GM19238 (cell line): ENCODE data around the gene CTIF.

Experiments used
- DNase-seq: peaks from one replicate; pipeline ENCODE4 v3.0.0; 2011; ENCODE audit warnings: low spot score; ENCODE audit not compliant: insufficient read length

The CTIF gene

DNA sequence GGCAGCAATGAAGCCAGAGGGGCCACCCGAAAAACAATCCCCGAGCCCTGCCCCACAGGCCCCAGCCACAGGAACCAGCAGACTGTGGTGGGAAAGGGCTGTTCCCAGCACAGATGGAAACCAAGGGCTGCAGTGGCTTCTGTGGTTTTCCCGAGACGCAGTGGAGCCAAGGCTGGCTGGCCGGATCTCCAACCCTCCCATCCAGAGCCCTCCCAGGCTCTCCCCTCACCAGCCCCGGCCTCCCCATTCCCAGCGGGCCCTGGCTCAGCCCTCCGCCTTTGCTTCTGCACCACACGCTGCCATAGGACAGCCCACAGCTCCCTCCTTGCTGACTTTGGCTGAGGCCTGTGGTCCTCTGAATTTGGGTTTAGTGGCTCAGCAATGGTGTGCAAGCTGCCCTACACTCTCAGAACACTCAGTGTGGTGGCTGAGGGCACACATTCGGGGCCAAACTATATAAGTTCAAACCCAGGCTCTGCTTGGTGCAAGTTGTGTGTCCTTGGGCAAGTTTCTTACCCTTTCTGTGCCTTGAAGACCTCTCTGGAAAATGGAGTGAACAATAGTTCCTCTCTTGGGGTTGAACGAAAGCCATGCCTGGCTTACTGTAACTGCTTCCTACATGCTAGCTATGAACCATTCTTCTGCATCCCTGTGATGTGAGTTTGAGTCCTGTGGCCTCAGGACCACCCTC is 211.8 kb downstream of the CTIF start:
- no peak for DNase-seq

DNA sequence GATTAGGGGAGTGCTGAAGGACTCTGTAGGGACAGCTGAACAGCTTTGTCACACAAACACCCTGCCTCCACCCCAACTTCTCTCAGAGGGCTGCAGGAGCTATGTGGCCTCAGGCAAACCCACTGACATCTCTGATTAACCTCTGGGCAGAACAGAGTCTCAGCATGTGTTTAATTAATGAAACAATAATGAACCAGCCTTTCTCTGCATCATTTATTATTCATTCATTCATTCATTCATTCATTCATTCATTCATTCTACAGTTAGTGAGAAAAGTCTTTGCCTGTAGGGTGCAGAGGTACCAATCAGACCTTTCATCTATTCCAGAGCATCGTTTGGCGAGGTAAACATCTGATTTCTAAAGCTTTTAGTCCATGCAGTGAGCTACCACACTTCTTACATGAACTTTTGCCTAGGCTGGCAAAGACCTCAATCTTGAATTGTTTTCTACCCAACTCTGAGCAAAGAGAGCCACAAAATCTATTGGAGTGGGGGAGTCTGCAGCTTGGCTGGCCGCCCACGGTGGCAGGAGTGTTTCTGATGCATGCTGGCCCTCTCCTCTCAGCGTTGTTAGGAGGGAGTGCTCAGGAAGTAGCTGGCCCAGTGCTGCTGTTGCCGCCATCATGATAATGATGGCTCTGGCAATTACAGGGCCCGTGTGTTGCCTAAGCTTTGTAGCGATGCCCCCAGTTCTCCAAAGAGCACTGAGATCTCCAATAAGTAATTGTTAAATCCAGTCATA is 213.1 kb downstream of the CTIF start:
- DNase-seq: no peak

DNA sequence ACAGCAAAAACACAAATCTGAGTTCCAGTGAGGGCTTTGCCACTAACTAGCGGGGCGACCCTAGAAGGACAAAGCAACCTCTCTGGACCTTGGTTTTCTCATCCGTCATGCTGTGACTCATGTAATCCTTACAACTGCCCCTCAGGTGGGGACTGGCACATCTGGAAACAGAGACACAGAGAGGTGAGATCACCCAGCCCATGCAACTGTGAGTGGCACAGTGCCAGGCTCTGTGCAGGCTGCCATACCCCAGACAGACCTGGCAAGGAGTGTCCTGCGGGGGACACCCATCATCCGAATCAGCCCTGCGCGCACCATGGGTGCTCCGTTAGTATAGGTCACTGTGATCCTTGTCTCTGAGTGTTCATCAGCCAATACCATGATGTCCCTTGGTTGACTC is 213.6 kb downstream of the CTIF start:
- no peak for DNase-seq

DNA sequence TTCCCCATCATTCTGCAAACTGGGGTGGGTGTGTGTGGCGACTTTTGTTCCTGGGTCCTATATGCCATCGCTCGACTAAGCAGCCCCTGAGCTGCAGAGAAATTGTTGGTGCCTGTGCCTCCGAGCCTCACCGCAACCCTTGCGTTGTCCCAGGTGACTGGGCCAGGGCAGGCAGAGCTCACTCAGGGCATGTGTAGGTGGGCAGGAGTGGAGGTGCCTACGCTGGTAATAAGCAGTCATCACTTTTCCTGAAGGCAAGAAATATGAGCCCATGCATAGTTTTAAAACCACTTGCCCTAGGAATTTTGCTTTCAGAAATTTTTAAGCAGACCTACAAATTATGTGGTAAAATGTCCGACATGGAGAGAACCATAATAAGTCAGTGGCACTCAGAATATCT is 214.1 kb downstream of the CTIF start:
- DNase-seq: no peak

DNA sequence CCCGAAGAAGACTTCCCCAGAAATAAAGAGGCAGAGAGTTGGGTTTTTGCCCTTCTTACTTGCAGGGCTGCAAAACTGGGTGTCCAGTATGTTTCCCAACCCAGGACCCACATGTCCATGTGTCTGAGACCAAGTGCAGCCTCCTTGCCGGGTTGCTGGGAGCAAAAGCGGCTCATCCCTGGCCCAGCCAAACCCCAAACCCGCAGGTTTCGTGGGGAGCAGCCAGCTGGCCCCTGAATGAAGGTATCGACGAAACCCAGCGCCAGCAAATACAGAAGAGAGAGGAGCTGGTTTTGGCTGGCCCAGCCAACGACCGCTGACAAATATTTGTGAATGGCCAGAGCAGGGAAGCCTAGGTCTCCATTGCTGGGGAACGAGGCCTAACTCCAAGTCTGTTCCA is 214.9 kb downstream of the CTIF start:
- no peak for DNase-seq

DNA sequence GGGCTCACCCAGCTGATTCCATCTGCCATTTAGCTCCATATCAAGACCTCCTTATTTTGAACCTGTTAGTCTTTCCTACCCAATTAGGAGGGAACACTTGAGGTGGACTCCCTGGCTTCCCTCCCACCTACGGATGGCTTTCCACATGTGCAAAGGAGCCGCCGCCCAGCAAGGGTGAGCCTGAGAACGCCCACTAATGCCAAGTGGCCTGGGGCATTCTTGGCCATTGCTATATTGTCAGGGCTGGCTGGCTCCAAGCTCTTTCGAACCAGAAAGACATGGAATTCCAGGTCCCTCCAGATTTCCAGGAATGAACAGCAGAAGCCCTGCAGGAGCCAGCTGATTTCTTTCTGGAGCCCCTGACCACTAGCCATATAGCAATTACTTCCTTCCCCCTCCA is 215.7 kb downstream of the CTIF start:
- no peak for DNase-seq

DNA sequence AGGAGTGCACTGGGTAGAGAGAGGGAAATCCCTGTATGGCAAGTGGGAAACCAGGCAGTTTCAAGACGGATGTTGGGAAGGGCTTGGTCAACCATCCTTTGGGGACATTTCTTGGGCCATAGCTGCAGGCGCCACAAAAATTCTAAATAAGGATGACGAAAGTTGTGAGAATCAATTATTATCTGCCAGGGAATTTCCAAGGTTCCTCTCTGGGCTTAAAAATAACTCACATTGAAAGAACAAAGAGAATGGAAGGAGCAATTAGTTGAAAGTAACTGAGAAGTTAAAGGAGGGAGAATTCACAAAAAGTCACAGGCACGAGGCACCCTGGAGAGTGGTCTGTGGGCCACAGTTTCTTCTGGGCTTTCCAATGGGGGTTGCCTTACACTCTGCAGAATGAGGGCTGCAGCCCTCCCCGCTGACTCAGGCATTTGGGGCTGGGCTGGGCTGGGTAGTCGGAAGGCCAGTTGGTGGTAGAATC is 216.2 kb downstream of the CTIF start:
- DNase-seq: peak; percentile 51

DNA sequence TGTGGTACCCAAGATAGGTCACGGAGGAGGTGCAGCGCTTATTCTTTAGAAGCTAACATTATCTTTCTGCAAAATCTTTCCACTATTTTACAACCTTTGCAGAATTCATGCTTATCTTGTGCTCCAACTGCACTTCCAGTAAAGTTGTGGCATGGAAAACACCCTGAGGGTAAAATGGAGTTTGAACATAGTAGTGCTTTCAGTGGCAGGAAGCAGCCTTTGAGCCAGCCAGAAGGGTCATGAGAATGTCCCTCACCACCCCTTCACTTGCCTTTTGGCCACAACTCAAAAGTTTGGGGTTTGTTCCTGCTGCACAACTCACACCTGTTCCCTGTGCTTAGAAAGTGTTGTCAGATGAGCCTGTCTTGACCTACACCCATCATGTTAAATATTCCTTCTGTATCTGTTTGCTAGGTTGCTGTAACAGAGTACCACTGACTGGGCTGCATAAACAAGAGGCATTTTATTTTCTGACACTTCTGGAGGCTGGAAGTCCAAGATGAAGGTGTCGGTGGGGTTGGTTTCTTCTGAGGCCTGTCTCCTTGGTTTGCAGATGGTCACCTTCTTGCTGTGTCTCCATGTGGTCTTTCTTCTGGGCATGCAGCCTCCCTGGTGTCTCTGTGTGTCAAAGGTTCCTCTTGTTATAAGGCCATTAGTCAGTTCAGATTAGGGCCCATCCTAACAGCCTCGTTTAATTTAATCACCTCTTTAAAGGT is 217.8 kb downstream of the CTIF start:
- DNase-seq: no peak

DNA sequence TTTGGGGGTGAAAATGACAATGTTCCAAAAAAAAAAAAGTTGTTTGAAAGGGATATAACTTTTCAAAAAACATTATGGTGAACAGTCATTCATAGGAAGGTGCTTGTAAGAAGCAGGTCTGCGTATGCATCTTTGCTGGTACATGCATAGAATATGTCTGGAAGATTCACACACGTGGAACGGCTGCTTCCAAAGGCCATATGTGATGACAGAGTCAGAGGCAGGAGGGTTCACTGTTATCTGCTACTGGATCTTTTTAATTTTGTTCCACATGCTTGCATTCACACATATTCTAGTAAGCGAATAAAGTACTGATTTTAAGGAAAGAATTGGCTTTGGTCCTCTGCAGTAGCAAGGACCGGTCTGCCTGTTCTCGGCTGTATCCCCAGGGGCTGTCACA is 218.5 kb downstream of the CTIF start:
- no peak for DNase-seq

DNA sequence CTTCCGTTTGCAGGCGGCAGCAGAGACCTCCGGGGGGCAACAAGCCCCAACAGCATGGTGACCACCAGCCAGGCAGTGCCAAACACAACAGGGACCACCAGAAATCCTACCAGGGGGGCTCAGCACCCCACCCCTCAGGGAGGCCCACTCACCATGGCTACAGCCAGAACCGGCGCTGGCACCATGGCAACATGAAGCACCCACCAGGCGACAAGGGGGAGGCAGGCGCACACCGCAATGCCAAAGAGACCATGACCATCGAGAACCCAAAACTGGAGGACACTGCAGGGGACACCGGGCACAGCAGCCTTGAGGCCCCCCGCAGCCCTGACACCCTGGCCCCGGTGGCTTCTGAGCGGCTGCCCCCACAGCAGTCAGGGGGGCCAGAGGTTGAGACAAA is 219.1 kb downstream of the CTIF start:
- no peak for DNase-seq

DNA sequence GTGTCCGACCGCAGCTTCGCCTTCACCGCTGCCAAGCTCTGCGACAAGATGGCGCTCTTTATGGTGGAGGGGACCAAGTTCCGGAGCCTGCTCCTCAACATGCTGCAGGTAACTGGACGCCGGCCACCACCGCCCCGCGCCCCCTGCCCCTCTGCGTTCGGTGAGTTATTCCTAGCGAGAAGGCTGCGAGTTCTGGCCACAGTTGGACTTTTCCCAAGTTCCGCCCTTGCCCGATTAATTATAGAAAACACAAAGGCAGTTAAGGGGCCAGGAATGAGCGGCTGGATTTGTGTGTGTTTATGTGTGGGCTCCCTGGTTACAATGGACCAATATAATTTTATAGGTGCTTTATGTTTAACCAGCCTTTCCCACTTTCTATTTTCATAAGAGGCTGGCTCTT is 222.8 kb downstream of the CTIF start:
- no peak for DNase-seq

DNA sequence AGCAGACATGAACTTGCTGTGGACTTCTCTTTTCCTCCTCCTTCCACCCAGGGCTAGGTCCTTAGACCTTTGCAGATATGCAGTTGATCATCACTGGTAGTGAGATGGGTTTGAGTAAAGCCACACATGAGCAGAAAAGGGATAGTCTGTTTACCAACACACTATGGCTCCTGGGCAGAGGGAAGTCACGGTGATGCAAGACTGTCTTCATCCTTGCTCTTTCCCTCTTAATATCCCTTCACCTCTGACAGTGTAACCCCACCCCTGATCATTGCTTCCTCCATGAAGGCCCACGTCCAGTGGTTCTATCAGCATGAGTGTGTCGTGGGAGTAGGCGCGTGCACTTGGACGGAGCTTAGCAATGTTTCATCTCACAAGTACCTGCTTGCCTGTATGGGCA is 223.2 kb downstream of the CTIF start:
- DNase-seq: no peak

DNA sequence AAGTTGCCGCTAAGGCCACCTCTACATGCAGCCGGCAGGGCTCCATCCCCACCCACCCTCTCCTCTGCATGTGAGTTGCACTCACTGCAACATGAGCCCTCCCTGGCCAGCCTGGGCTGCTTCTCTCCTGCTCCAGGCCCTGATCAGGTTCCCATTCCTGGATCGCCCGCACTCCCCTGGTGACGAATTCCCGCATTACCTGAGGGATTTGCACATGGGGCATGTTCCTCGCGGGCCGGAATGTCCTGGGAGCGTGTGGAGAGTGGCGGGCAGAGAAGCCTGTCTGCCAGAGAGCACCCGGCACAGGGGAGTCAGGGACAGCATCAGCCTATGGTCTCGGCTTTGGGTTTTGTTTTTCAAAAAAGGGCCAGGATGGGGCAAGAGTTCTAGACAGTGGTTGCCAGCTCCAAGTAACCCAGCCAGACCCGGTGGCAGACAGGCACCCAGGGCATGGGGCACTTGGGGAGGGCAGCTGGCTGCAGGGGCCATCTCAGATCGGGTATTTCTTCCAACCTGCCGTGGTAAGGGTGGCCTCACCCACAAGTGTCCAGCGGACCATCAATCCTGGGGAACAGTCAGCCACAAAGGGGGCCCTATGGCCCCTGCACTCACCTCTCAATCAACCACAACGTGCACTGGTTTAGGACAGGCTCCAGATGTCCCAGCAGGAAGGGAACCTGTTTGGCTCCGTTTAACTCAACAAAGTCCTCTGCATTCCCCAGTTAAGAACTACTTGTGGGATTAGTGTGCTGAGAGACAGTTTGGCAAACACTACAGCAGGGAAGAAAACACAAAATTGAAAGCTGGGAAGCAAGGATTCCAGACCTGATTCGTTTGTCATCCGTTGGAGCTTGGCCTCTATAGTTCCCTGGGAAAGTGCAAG is 224.2 kb downstream of the CTIF start:
- DNase-seq: no peak

DNA sequence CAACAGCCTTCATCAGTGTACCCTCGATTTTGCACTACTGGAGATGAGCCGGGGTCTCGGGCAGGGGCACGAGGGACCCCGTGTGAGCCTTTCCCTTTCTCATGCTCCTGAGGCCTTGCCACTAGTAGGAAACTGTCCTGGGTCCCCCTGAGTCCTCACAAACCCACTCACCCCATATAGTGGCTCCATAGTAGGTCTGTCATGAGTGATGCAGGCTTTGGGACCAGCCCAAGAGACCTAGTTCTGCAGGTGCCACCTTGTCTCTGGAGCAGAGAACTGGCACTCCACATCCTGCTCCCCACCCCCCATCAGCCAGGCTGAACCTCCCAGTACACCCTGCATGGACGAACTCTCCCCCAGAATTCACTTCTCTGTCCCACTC is 224.9 kb downstream of the CTIF start:
- no peak for DNase-seq

DNA sequence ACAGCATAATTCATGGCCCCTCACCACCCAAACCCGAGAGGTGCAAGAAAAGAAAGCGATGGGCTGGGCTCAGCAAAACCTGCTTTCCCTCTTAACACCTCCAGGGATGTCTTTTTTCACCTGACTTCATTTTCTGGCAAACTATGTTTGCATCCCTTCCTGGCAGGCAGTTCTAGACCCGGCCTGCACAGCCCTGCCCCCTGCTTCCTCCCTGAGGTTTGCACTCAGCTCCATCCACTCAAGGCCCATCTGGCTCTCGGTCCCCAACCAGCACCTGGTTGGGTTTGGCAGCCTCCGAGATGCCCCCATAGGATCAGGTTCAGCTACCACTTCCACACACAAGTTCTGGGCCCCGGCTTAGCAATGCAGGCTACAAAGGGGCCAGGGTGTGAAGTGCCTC is 226.2 kb downstream of the CTIF start:
- no peak for DNase-seq

DNA sequence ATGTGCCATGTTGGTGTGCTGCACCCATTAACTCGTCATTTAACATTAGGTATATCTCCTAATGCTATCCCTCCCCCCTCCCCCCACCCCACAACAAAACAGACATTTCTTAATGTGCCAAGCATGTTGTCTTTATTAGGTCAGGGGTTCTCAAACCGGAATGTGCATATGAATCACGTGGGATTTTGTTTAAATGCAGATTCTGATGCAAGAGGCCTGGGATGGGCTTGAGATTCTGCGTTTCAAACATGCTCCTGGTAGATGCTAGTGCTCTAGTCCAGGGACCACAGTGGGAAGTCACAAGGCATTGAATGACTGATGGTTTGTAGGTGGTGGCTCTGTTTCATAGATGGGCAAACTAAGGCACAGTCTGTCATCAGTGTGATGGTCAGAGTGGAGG is 227.2 kb downstream of the CTIF start:
- DNase-seq: no peak

DNA sequence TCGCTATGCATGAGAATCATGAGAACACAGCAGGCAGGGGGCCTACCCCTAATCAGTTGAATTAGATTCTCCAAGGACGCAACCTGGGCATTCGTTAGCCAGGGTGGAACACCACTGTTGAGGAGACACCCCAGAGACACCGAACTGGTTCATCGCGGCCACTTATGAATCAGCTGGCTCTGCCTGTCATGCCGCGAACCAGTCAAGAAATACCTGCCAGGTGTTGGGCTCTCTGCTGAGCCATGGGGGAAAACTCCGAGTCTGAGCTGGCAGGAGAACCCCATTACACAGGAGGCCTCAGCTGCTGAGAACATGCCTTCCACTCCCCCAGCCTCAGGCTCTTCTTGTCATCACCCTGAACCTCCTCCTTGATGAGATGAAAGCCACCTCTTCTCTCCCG is 227.7 kb downstream of the CTIF start:
- DNase-seq: no peak

DNA sequence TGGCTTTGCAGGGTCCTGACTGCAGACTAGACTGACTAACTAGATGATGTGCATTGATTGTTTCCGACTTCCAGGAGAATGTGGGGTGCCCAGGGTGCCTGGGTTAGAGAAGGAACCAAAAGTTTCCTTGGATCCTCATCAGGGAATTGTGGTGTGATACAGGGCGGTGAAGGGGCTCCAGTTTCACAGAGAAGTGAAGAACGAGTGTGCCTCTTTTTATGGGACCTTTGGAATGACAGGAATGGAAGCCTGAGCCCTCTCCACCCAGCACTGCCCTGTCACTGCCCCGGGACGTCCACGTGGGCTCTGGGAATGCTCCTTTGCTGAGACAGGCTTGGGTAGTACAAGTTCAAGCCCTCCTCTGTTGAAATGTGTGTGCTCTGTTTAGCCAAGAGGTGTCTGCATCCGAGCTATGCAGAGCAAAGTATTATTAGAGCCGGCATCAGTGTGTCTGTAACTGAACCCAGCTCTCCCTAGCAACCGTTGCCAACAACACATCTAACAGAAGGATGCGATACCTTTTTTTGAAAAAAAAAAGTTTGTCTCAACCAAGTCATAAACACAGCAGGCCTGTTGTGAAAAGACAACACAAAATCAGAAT is 228.4 kb downstream of the CTIF start:
- no peak for DNase-seq

DNA sequence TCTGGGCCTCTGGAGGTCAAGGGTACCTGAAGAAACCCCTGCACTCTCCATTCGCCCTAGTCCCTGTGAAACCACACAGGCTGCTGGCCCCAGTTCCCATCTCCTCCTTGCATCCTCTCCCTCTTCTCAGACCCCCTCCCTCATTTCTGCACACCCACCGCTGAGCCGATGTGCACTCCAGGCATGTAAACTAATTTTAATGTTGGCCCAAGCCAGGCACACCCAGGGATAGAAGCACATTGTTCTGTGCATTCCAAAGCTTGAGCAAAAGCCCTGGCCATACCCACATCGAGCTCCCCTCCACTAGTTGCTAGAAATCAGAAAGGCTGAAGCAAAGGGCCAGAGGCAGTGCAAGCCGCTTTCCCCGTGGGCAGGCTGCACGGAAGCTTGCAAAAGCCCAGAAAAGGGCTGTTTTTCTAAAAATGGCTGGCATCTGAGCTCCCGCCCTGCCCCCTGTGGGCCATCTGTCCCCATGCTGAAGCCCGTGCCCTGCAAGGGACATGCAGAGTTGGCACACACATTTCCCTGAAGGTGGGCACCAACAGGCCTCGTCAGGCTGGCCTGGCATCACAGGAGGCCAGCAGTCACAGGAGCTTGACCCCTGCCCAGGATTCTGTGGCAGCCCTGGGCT is 230.3 kb downstream of the CTIF start:
- no peak for DNase-seq

DNA sequence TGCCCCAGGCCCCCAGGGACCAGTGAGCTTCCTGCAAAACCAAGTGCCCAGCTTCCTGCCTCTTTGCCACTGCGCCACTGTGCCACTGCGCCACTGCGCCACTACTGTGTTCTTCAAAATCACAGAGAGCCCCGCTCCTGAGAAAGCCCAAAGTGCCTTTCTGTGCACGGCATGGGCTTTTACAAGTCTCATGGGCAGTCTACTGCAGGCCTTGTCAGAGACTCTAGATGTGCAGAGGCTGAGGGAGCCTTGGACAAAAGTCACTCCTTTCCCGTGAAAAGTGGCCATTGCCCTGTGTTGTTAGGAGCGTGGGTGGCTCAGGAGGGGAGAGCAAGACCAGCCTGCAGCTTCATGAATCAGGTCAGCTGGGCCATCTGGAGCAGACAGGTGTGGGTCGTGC is 231.4 kb downstream of the CTIF start:
- DNase-seq: no peak
